ENCODE data around the gene UBA7.

GRCh38 chr3:49805897-49806701 is 7.7 kb downstream of the UBA7 start:
- TF ChIP-seq CTCF (IDR thresholded peaks at IDR 0.05) = no peak
- TF ChIP-seq GABPB1 (CRISPR knock-in tag; IDR thresholded peaks at IDR 0.05) = no peak
- TF ChIP-seq ZNF263 (CRISPR knock-in tag; IDR thresholded peaks at IDR 0.05; ENCODE audit: low read depth) = no peak
- no peak for TF ChIP-seq ATF2 (CRISPR knock-in tag; IDR thresholded peaks at IDR 0.05; ENCODE audit: borderline replicate concordance, low read depth)
- no peak for TF ChIP-seq ETV6 (CRISPR knock-in tag; IDR thresholded peaks at IDR 0.05)
- TF ChIP-seq USF2 (CRISPR knock-in tag; IDR thresholded peaks at IDR 0.05) = peak; percentile 40; the same call in 1 of the 2 replicates
- TF ChIP-seq SMAD3 (CRISPR knock-in tag; IDR thresholded peaks at IDR 0.05; ENCODE audit: borderline replicate concordance) = no peak
- TF ChIP-seq ZNF138 (CRISPR knock-in tag; conservative IDR thresholded peaks at IDR 0.05) = no peak
- TF ChIP-seq NR1H2 (CRISPR knock-in tag; IDR thresholded peaks at IDR 0.05) = no peak
- no peak for TF ChIP-seq NFE2L1 (CRISPR knock-in tag; IDR thresholded peaks at IDR 0.05)
